Neural progenitor cell (in vitro differentiated cells): ENCODE data around the gene GRAMD1B. TPM values are rescaled to one million over a fixed set of nuclear protein-coding genes. Genes with fewer than 3 reads are reported as not detected.
A peak's percentile ranks its signal among the peaks of the same experiment; 100 is the strongest.
"Not testable (repeated sequence)": the region's sequence is repeated elsewhere in the genome, so short reads cannot be mapped to it uniquely, and the experiment has no call there.

Source experiments
- DNase-seq: peaks from one replicate; pipeline ENCODE4 v3.0.0-alpha.2; 2016; ENCODE audit warnings: low spot score
- H2AFZ ChIP-seq: fragments of 200-600 bp; sonication (generic); replicated peaks from 2 replicates; pipeline ENCODE4 v1.6.1; 2016; ENCODE audit warnings: antibody characterized with exemption
- H3F3A ChIP-seq: fragments of 200-600 bp; sonication (generic); 2 replicates; pipeline ENCODE4 v1.6.1; 2016; ENCODE audit warnings: antibody characterized with exemption, low read depth
- H3K27ac ChIP-seq: fragments of 200-600 bp; sonication (generic); 2 replicates; pipeline ENCODE4 v1.5.1; 2016; ENCODE audit warnings: mild to moderate bottlenecking
- H3K27me3 ChIP-seq: fragments of 200-600 bp; sonication (generic); 2 replicates; pipeline ENCODE4 v1.6.1; 2016; ENCODE audit warnings: mild to moderate bottlenecking, moderate library complexity
- H3K36me3 ChIP-seq: fragments of 200-600 bp; sonication (generic); 2 replicates; pipeline ENCODE4 v1.5.1; 2016
- H3K4me1 ChIP-seq: fragments of 200-600 bp; sonication (generic); 2 replicates; pipeline ENCODE4 v1.6.1; 2016; ENCODE audit warnings: mixed run types
- H3K4me2 ChIP-seq: fragments of 200-600 bp; sonication (generic); 2 replicates; pipeline ENCODE4 v1.6.1; 2016
- H3K4me3 ChIP-seq: fragments of 200-600 bp; sonication (generic); 2 replicates; pipeline ENCODE4 v1.5.1; 2016
- H3K79me2 ChIP-seq: fragments of 200-600 bp; sonication (generic); 2 replicates; pipeline ENCODE4 v1.6.1; 2016; ENCODE audit warnings: low read depth
- H3K9ac ChIP-seq: fragments of 200-600 bp; sonication (generic); 2 replicates; pipeline ENCODE4 v1.6.1; 2016
- H3K9me3 ChIP-seq: fragments of 200-600 bp; sonication (generic); 2 replicates; pipeline ENCODE4 v1.5.1; 2016; ENCODE audit warnings: low read depth
- H4K20me1 ChIP-seq: fragments of 200-600 bp; sonication (generic); 2 replicates; pipeline ENCODE4 v1.6.1; 2016; ENCODE audit warnings: low read depth
- H3K27ac Mint-ChIP-seq: 3 replicates; pipeline ENCODE4 v1.8.0; 2021; ENCODE audit warnings: mixed read lengths
- H3K27me3 Mint-ChIP-seq: 2 replicates; pipeline ENCODE4 v1.8.0; 2022; ENCODE audit warnings: low read depth, mild to moderate bottlenecking, inconsistent platforms, moderate library complexity, mixed read lengths; ENCODE audit not compliant: insufficient read depth
- H3K36me3 Mint-ChIP-seq: 3 replicates; pipeline ENCODE4 v1.8.0; 2021; ENCODE audit warnings: mixed read lengths
- H3K4me1 Mint-ChIP-seq: 3 replicates; pipeline ENCODE4 v1.8.0; 2021; ENCODE audit warnings: mixed read lengths
- H3K4me3 Mint-ChIP-seq: 3 replicates; pipeline ENCODE4 v1.8.0; 2021; ENCODE audit warnings: mild to moderate bottlenecking, moderate library complexity, mixed read lengths
- H3K9me3 Mint-ChIP-seq: 3 replicates; pipeline ENCODE4 v1.8.0; 2020; ENCODE audit warnings: mixed read lengths
- CTCF ChIP-seq: fragments of 200-600 bp; sonication (generic); IDR thresholded peaks from 2 replicates; pipeline ENCODE4 v1.5.1; 2017; ENCODE audit warnings: antibody characterized with exemption, mild to moderate bottlenecking
- EZH2 ChIP-seq: fragments of 200-600 bp; sonication (generic); IDR thresholded peaks from 2 replicates; pipeline ENCODE4 v1.6.1; 2017; ENCODE audit warnings: antibody characterized with exemption, mild to moderate bottlenecking, moderate library complexity
- EZH2phosphoT487 ChIP-seq: fragments of 200-600 bp; sonication (generic); IDR thresholded peaks from 2 replicates; pipeline ENCODE4 v1.6.1; 2017; ENCODE audit warnings: antibody characterized with exemption
- total RNA-seq: library from RNA; depleted of rRNA; stranded (reverse); fragments of >200 nt; gene quantifications from 2 replicates; pipeline ENCODE4 v1.2.3, GENCODE V29; 2015; ENCODE audit warnings: low replicate concordance

The GRAMD1B gene
- total RNA-seq, 1 donor from 2014 or later: 12.6 TPM

GRCh38 chr11:123519055-123519796, 89.2 kb downstream of the GRAMD1B start:
- Mint-ChIP-seq H3K4me3 (peak overlapping the region; percentile 27), H3K9me3 (peaks cover 7% of the 10 kb centered on the region), H3K27ac (peak overlapping the region; percentile 76), H3K4me1 (peaks cover 26% of the 10 kb centered on the region), H3K27me3 (no peaks in the 10 kb centered on the region), H3K36me3 (peaks cover 8% of the 10 kb centered on the region)
- Histone ChIP-seq H3K4me2 (peak overlapping the region; percentile 40), H3K4me1 (peaks cover 24% of the 10 kb centered on the region), H3K36me3 (no peaks in the 10 kb centered on the region), H3K9ac (no peak overlapping the region), H3K27me3 (no peaks in the 10 kb centered on the region), H3K79me2 (peaks cover 26% of the 10 kb centered on the region), H3K9me3 (no peaks in the 10 kb centered on the region), H3F3A (peaks cover 13% of the 10 kb centered on the region), H2AFZ (no peak overlapping the region), H3K27ac (no peak overlapping the region), H3K4me3 (no peak overlapping the region), H4K20me1 (peaks cover 22% of the 10 kb centered on the region)
- DNase-seq: no peak
- TF ChIP-seq EZH2phosphoT487 (no peak), CTCF (no peak), EZH2 (no peak)

GRCh38 chr11:123519797-123520193, 89.7 kb downstream of the GRAMD1B start:
- no peak for DNase-seq
- peaks cover 26% of the 10 kb centered on the region for H3K79me2 ChIP-seq
- H3K4me1 ChIP-seq: peaks cover 29% of the 10 kb centered on the region
- H3K4me3 ChIP-seq: no peak overlapping the region
- Mint-ChIP-seq H3K4me3 (no peak overlapping the region), H3K27me3 (no peaks in the 10 kb centered on the region), H3K36me3 (peaks cover 8% of the 10 kb centered on the region), H3K9me3 (peaks cover 7% of the 10 kb centered on the region), H3K4me1 (peaks cover 32% of the 10 kb centered on the region), H3K27ac (peak overlapping the region; percentile 76)
- H3K36me3 ChIP-seq: no peaks in the 10 kb centered on the region
- H3F3A ChIP-seq: peaks cover 13% of the 10 kb centered on the region
- TF ChIP-seq EZH2phosphoT487: no peak
- TF ChIP-seq CTCF: no peak
- TF ChIP-seq EZH2: no peak
- no peaks in the 10 kb centered on the region for H3K27me3 ChIP-seq
- H3K9ac ChIP-seq: no peak overlapping the region
- H3K9me3 ChIP-seq: no peaks in the 10 kb centered on the region
- H3K27ac ChIP-seq: no peak overlapping the region
- no peak overlapping the region for H2AFZ ChIP-seq
- H3K4me2 ChIP-seq: peak overlapping the region; percentile 40
- peaks cover 22% of the 10 kb centered on the region for H4K20me1 ChIP-seq

- H3K9me3 Mint-ChIP-seq, H3K4me3 Mint-ChIP-seq, H3K9ac ChIP-seq, H3K27me3 ChIP-seq, H3K4me3 ChIP-seq, DNase-seq, H3K27ac ChIP-seq, H3K36me3 ChIP-seq, H2AFZ ChIP-seq, H3K27me3 Mint-ChIP-seq, H3K9me3 ChIP-seq, H3K4me2 ChIP-seq, H3K27ac Mint-ChIP-seq, H3K36me3 Mint-ChIP-seq: not testable (repeated sequence)
- peaks cover 36% of the 10 kb centered on the region for H3K4me1 ChIP-seq
- peaks cover 26% of the 10 kb centered on the region for H4K20me1 ChIP-seq
- H3K4me1 Mint-ChIP-seq: peaks cover 39% of the 10 kb centered on the region
- peaks cover 26% of the 10 kb centered on the region for H3K79me2 ChIP-seq
- peaks cover 13% of the 10 kb centered on the region for H3F3A ChIP-seq
These were observed 90.4 kb downstream of the GRAMD1B start for GRCh38 chr11:123520476-123520875.

GRCh38 chr11:123521001-123521400, 90.9 kb downstream of the GRAMD1B start:
- Histone ChIP-seq H3K4me3 (no peak overlapping the region), H4K20me1 (peaks cover 32% of the 10 kb centered on the region), H2AFZ (no peak overlapping the region), H3K9me3 (no peaks in the 10 kb centered on the region), H3K79me2 (peaks cover 26% of the 10 kb centered on the region), H3K4me1 (peaks cover 41% of the 10 kb centered on the region), H3K4me2 (no peak overlapping the region), H3F3A (peaks cover 13% of the 10 kb centered on the region), H3K9ac (no peak overlapping the region), H3K27ac (no peak overlapping the region), H3K27me3 (no peaks in the 10 kb centered on the region), H3K36me3 (no peaks in the 10 kb centered on the region)
- no peaks in the 10 kb centered on the region for H3K27me3 Mint-ChIP-seq
- H3K36me3 Mint-ChIP-seq: peaks cover 5% of the 10 kb centered on the region
- DNase-seq: no peak
- H3K27ac Mint-ChIP-seq: no peak overlapping the region
- peaks cover 44% of the 10 kb centered on the region for H3K4me1 Mint-ChIP-seq
- TF ChIP-seq CTCF (no peak), EZH2phosphoT487 (no peak), EZH2 (no peak)
- H3K9me3 Mint-ChIP-seq: peaks cover 7% of the 10 kb centered on the region
- no peak overlapping the region for H3K4me3 Mint-ChIP-seq
